Lower lobe of right lung (tissue), 2 donors: Measurements from ENCODE around the gene C22orf23. TPM values are rescaled to one million over a fixed set of nuclear protein-coding genes. Genes with fewer than 3 reads are reported as not detected.

Experiments
- ATAC-seq, 2 donors: fragments of 200-7000 bp; cut with Tn5 transposase; one replicate each; pipeline ENCODE4 v1.9.1; 2020 to 2022; ENCODE audit warnings: mild to moderate bottlenecking in 2 of 2, moderate library complexity in 2 of 2
- DNase-seq: peaks from one replicate; pipeline ENCODE4 v3.0.0-alpha.2; 2020
- H3K27ac ChIP-seq: fragments of 200-600 bp; one replicate; pipeline ENCODE4 v1.8.0; 2022
- H3K27me3 ChIP-seq: fragments of 200-600 bp; one replicate; pipeline ENCODE4 v1.8.0; 2022; ENCODE audit warnings: low read depth
- H3K36me3 ChIP-seq: fragments of 200-600 bp; one replicate; pipeline ENCODE4 v1.8.0; 2022; ENCODE audit warnings: mild to moderate bottlenecking
- H3K4me1 ChIP-seq: fragments of 200-600 bp; one replicate; pipeline ENCODE4 v1.8.0; 2022
- H3K4me3 ChIP-seq: fragments of 200-600 bp; one replicate; pipeline ENCODE4 v1.8.0; 2022; ENCODE audit warnings: mild to moderate bottlenecking
- H3K9me3 ChIP-seq: fragments of 200-600 bp; one replicate; pipeline ENCODE4 v1.8.0; 2022
- CTCF ChIP-seq: fragments of 200-600 bp; IDR thresholded peaks from one replicate; pipeline ENCODE4 v1.8.0; 2022; ENCODE audit warnings: antibody characterized with exemption, mild to moderate bottlenecking
- intact Hi-C: fragments of 100-400 bp; cut with DNase I; formaldehyde crosslinking; loops from one replicate; pipeline ENCODE4 v1.11.0; 2022
- total RNA-seq: library from RNA; stranded (reverse); fragmentation: NEBNext Ultra II Directional; extraction: Animal tissue kit (Norgen Biotek cat#: 25700); gene quantifications from one replicate; pipeline ENCODE4 v1.2.1, GENCODE V29; 2021
- donor health status: DM: no; HTN: yes; CAD: no; lungs with severe emphysema.

C22orf23 gene
- total RNA-seq, 1 donor from 2014 or later = 1.2 TPM

DNA sequence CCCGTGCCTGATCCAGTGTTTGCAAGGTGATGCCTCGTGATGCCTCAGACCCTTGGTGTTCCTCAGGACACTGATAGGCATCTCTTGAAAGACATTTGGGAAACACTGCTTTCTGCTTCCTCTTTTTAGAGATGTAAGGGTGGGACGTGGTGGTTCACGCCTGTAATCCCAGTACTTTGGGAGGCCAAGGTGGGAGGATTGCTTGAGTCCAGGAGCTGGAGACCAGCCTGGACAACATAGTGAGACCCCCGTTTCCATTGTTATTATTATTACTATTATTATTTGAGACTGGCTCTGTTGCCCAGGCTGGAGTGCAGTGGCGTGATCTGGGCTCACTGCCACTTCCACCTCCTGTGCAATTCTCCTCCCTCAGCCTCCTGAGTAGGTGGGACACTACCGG lies 37.5 kb upstream of the C22orf23 start:
- Histone ChIP-seq H3K4me1 (no peaks in the 10 kb centered on the region), H3K36me3 (no peaks in the 10 kb centered on the region), H3K27me3 (no peaks in the 10 kb centered on the region), H3K27ac (no peak overlapping the region), H3K4me3 (no peak overlapping the region), H3K9me3 (no peaks in the 10 kb centered on the region)
- no peak for ATAC-seq
- intact Hi-C loops = no loop called here
- TF ChIP-seq CTCF = no peak
- no peak for DNase-seq

DNA sequence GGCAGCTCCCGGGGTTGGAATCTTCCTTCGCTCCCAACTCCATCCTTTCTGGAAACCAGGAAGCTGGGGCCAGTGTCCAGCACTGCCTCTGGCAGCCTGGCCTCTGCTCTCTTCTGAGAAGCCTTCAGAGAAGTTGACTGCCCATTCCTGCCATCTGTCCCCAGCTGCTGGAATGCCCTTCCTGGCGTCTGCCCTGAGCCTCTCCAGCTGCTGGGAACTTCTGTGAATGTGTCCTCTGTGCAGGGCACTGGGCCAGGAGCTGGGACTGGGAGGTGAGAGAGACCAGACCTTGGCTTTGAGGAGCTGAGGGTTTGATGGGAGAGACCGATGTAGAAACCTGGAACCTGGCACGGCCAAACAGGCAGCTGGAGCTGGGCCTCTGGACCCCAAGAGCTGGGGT lies 36.9 kb upstream of the C22orf23 start:
- no peak overlapping the region for H3K27ac ChIP-seq
- no peaks in the 10 kb centered on the region for H3K36me3 ChIP-seq
- no peak for DNase-seq
- H3K4me1 ChIP-seq = no peaks in the 10 kb centered on the region
- peak in 1 of 2 donors; percentile 8 for ATAC-seq
- intact Hi-C loops = no loop called here
- no peaks in the 10 kb centered on the region for H3K9me3 ChIP-seq
- TF ChIP-seq CTCF = no peak
- no peaks in the 10 kb centered on the region for H3K27me3 ChIP-seq
- H3K4me3 ChIP-seq = no peak overlapping the region

DNA sequence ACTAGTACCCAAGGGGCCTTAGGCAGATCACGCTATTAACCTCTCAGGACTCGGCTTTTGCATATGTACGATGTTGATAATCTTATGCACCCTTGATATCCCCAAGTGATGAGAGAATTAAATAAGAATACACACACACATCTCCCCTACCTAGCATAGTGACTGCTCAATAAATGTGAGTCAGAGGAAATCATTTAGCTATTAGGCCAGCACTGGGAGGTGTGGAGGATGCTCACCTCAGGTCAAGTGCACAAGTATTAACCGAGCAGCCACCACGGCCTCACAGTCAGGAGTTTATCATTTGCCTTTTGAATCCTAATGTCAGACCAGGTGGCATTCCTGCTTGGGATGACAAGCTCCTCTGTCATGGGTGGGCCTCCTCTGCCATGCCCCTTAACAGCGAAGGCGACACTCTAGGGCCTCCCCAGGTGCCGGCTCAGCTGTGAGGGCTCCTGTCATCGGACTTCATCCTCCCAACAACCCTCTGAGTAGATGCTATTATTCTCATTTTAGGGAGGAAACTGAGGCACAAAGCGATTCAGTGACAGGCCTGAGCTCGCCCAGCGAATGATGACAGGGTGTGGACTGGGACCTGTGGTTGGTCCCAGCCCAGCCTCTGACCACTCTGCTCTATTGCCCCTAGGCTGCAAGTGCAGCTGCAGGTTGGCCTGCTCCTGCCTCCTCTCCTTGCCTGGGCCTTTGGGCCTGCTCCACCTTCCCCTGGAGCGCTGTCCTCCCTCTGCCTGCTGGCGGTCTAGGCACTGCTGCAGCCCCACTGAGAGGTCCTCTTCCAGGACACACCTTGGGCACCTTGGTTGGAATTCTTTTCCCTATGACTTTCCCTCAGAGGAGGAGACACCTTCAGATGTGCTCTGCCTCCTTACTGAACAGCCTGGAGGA lies 36.0 kb upstream of the C22orf23 start:
- Histone ChIP-seq H3K9me3 (no peaks in the 10 kb centered on the region), H3K4me3 (no peak overlapping the region), H3K36me3 (no peaks in the 10 kb centered on the region), H3K27me3 (no peaks in the 10 kb centered on the region), H3K4me1 (no peaks in the 10 kb centered on the region), H3K27ac (no peak overlapping the region)
- DNase-seq = no peak
- no peak for ATAC-seq
- intact Hi-C loops = no loop called here
- TF ChIP-seq CTCF = no peak

- DNase-seq = no peak
- intact Hi-C loops = no loop called here
- Histone ChIP-seq H3K4me1 (no peaks in the 10 kb centered on the region), H3K4me3 (no peak overlapping the region), H3K27ac (no peak overlapping the region), H3K36me3 (no peaks in the 10 kb centered on the region), H3K9me3 (no peaks in the 10 kb centered on the region), H3K27me3 (no peaks in the 10 kb centered on the region)
- TF ChIP-seq CTCF = no peak
- ATAC-seq = no peak
These were observed 33.0 kb upstream of the C22orf23 start for GRCh38 chr22:37986371-37986770.

DNA sequence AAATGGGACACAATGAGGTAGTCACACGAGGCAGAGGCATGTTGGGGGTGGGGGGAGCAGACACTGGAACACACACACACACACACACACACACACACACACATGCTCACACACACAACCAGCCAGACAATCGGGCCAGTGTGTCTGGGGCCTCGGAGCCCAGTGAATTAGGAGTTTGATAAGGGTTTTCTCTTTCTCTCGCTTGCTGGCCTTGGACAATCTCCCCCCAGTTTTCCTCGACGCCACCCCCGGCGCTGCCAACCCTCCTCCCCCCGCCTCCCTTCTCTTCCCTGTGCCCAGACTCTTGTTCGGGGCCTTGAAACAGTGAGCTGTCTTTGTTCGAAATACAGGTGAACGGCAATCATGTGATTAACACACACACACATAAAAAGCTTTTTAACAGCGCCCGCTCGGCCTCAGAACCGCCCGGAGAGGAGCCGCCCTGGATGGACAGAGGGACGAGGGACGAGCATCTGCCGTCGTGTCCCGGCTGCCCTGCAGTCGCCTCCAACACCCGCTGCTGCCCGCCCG lies 32.4 kb upstream of the C22orf23 start:
- Histone ChIP-seq H3K27me3 (no peaks in the 10 kb centered on the region), H3K4me1 (no peaks in the 10 kb centered on the region), H3K4me3 (no peak overlapping the region), H3K27ac (no peak overlapping the region), H3K9me3 (no peaks in the 10 kb centered on the region), H3K36me3 (no peaks in the 10 kb centered on the region)
- DNase-seq (no peak), ATAC-seq (no peak)
- TF ChIP-seq CTCF = no peak
- intact Hi-C loops = no loop called here
